NCI-H187 (cell line): ENCODE data around the gene TXNDC11.

Source experiments
- DNase-seq, 2 experiments: peaks; one replicate each; lab custom pipeline; 2025; lab: John Stamatoyannopoulos, UW

The TXNDC11 gene

GRCh38 chr16:11719171-11719570 lies 23.5 kb downstream of the TXNDC11 start:
- no peak for DNase-seq

- DNase-seq: no peak
Observed at GRCh38 chr16:11717811-11718210, 24.8 kb downstream of the TXNDC11 start.

GRCh38 chr16:11716336-11716735 lies 26.3 kb downstream of the TXNDC11 start:
- no peak for DNase-seq

- no peak for DNase-seq
Observed at GRCh38 chr16:11715246-11715947, 27.3 kb downstream of the TXNDC11 start.

GRCh38 chr16:11712122-11712521 lies 30.5 kb downstream of the TXNDC11 start:
- no peak for DNase-seq

- DNase-seq: no peak
Observed at GRCh38 chr16:11711662-11712061, 31.0 kb downstream of the TXNDC11 start.

GRCh38 chr16:11708421-11708820 lies 34.2 kb downstream of the TXNDC11 start:
- no peak for DNase-seq

GRCh38 chr16:11707679-11708197 lies 34.9 kb downstream of the TXNDC11 start:
- no peak for DNase-seq

GRCh38 chr16:11706180-11706742 lies 36.4 kb downstream of the TXNDC11 start:
- no peak for DNase-seq

- DNase-seq: no peak
Observed at GRCh38 chr16:11705311-11706025, 37.2 kb downstream of the TXNDC11 start.

GRCh38 chr16:11700264-11701029 lies 42.2 kb downstream of the TXNDC11 start:
- no peak for DNase-seq

GRCh38 chr16:11699234-11699894 lies 43.3 kb downstream of the TXNDC11 start:
- DNase-seq: no peak

- no peak for DNase-seq
Observed at GRCh38 chr16:11698271-11698689, 44.4 kb downstream of the TXNDC11 start.

- no peak for DNase-seq
Observed at GRCh38 chr16:11697319-11697718, 45.3 kb downstream of the TXNDC11 start.

- DNase-seq: no peak
Observed at GRCh38 chr16:11696266-11697012, 46.2 kb downstream of the TXNDC11 start.

GRCh38 chr16:11692651-11693050 lies 50.0 kb downstream of the TXNDC11 start:
- no peak for DNase-seq

GRCh38 chr16:11692171-11692570 lies 50.5 kb downstream of the TXNDC11 start:
- DNase-seq: no peak

GRCh38 chr16:11691771-11692170 lies 50.9 kb downstream of the TXNDC11 start:
- DNase-seq: no peak

- DNase-seq: no peak
Observed at GRCh38 chr16:11691235-11691634, 51.4 kb downstream of the TXNDC11 start.

- no peak for DNase-seq
Observed at GRCh38 chr16:11689031-11689840, 53.4 kb downstream of the TXNDC11 start.
